Endothelial cell of umbilical vein (primary cell): ENCODE results near the gene SERF2. TPM values are rescaled to one million over a fixed set of nuclear protein-coding genes. Genes with fewer than 3 reads are reported as not detected.

Experiments
- BruUV-seq: library from RNA; stranded (reverse); fragments of 400-500 nt; replicated peaks from 2 replicates; lab custom pipeline; 2021; lab: Mats Ljungman, UMichigan
- CTCF ChIA-PET: fragments of 300-600, 350-600 bp; sonication (Branson Sonifier 250); formaldehyde crosslinking; loops from one replicate; lab custom pipeline; 2021; ENCODE audit warnings: antibody characterized with exemption, inconsistent platforms; lab: Charles Lee
- POLR2A ChIA-PET: fragments of 300-600, 350-600 bp; sonication (Branson Sonifier 250); formaldehyde crosslinking; loops from one replicate; lab custom pipeline; 2021; ENCODE audit warnings: antibody characterized with exemption, inconsistent platforms; lab: Charles Lee
- DNase-seq: peaks from one replicate; pipeline ENCODE4 v3.0.0-alpha.2; 2011; ENCODE audit warnings: low read depth, low spot score
- FAIRE-seq: peaks from 2 replicates; lab custom pipeline; 2011; peaks lifted over from hg19 to GRCh38; lab: Jason Lieb, UNC
- H2AFZ ChIP-seq: 2 replicates; pipeline ENCODE4 v1.6.0; 2012; ENCODE audit warnings: low read depth, low read length, control low read depth, inconsistent platforms
- H3K27ac ChIP-seq: 2 replicates; pipeline ENCODE4 v1.5.1; 2011; ENCODE audit warnings: low read depth, mild to moderate bottlenecking, control low read depth, low read length, moderate library complexity; ENCODE audit not compliant: insufficient read depth
- H3K27me3 ChIP-seq, 2 experiments: 2 replicates each; pipeline versions ENCODE4 v1.6.0 to v1.6.1; 2011; ENCODE audit warnings: low read length in 2 of 2, mixed read lengths in 1 of 2; ENCODE audit not compliant: control insufficient read depth in 2 of 2, insufficient read depth in 2 of 2
- H3K36me3 ChIP-seq, 2 experiments: 2 replicates in 1 of 2; 3 replicates in 1 of 2; pipeline ENCODE4 v1.5.1; 2011; ENCODE audit warnings: low read length in 2 of 2, mild to moderate bottlenecking in 1 of 2, moderate library complexity in 1 of 2; ENCODE audit not compliant: control insufficient read depth in 2 of 2, insufficient read depth in 2 of 2; ENCODE audit errors: extremely low read depth in 1 of 2
- H3K4me1 ChIP-seq: 3 replicates; pipeline ENCODE4 v1.5.1; 2011; ENCODE audit warnings: mild to moderate bottlenecking, low read length; ENCODE audit not compliant: control insufficient read depth, insufficient read depth; ENCODE audit errors: extremely low read depth
- H3K4me2 ChIP-seq: 2 replicates; pipeline ENCODE4 v1.6.1; 2011; ENCODE audit warnings: low read length, control low read depth, mixed read lengths; ENCODE audit not compliant: insufficient read depth
- H3K4me3 ChIP-seq, 3 experiments: fragments of 200-600 bp in 1 of 3; sonication (generic), shearing (Covaris generic) in 1 of 3; replicated peaks in 1 of 3; 2 replicates each; pipeline ENCODE4 v1.5.1; 2011 to 2016; ENCODE audit warnings: control low read depth in 3 of 3, low read length in 3 of 3, mild to moderate bottlenecking in 2 of 3, inconsistent platforms in 1 of 3, low read depth in 1 of 3, moderate library complexity in 1 of 3; ENCODE audit not compliant: insufficient read depth in 1 of 3
- H3K79me2 ChIP-seq: 2 replicates; pipeline ENCODE4 v1.6.0; 2012; ENCODE audit warnings: low read length, inconsistent platforms; ENCODE audit not compliant: control insufficient read depth, insufficient read depth
- H3K9ac ChIP-seq: replicated peaks from 2 replicates; pipeline ENCODE3; 2011; ENCODE audit warnings: low read length, control low read depth; ENCODE audit not compliant: insufficient read depth; ENCODE audit errors: extremely low read depth
- H3K9me1 ChIP-seq: replicated peaks from 3 replicates; pipeline ENCODE4 v1.6.0; 2011; ENCODE audit warnings: mild to moderate bottlenecking, low read length; ENCODE audit not compliant: control insufficient read depth, insufficient read depth; ENCODE audit errors: extremely low read depth
- H3K9me3 ChIP-seq: replicated peaks from 2 replicates; pipeline ENCODE4 v1.5.1; 2012; ENCODE audit warnings: low read length, inconsistent platforms; ENCODE audit not compliant: control insufficient read depth, insufficient read depth
- H4K20me1 ChIP-seq: replicated peaks from 2 replicates; pipeline ENCODE3; 2011; ENCODE audit warnings: mild to moderate bottlenecking, low read length; ENCODE audit not compliant: control insufficient read depth, insufficient read depth; ENCODE audit errors: extremely low read depth
- CTCF ChIP-seq, 2 donors: IDR thresholded peaks; 1 replicate in 1 of 2; 2 replicates in 1 of 2; pipeline ENCODE4 v1.5.1; 2011; ENCODE audit warnings: low read length in 2 of 2, mild to moderate bottlenecking in 2 of 2, moderate library complexity in 2 of 2, control low read depth in 1 of 2, inconsistent platforms in 1 of 2, low read depth in 1 of 2; ENCODE audit not compliant: insufficient read depth in 1 of 2; ENCODE audit errors: extremely low read depth in 1 of 2
- EZH2 ChIP-seq: IDR thresholded peaks from 2 replicates; pipeline ENCODE4 v1.6.1; 2012; ENCODE audit warnings: borderline replicate concordance, low read depth, mild to moderate bottlenecking, moderate library complexity, low read length, inconsistent platforms; ENCODE audit not compliant: severe bottlenecking
- FOS ChIP-seq: IDR thresholded peaks from 2 replicates; pipeline ENCODE4 v1.6.1; 2011; ENCODE audit warnings: mild to moderate bottlenecking, low read length, moderate library complexity, borderline replicate concordance; ENCODE audit not compliant: insufficient read depth
- GATA2 ChIP-seq: IDR thresholded peaks from 2 replicates; pipeline ENCODE4 v1.7.0; 2011; ENCODE audit warnings: low read depth, mild to moderate bottlenecking, moderate library complexity, mixed read lengths, low read length; ENCODE audit not compliant: insufficient read length, insufficient read depth
- JUN ChIP-seq: IDR thresholded peaks from 2 replicates; pipeline ENCODE4 v1.6.1; 2011; ENCODE audit warnings: borderline replicate concordance, low read depth; ENCODE audit not compliant: insufficient read length, insufficient read depth
- MAX ChIP-seq: IDR thresholded peaks from 2 replicates; pipeline ENCODE4 v1.6.1; 2011; ENCODE audit not compliant: insufficient read depth, insufficient read length
- MYC ChIP-seq: IDR thresholded peaks from one replicate; pipeline ENCODE4 v1.6.1; 2011; ENCODE audit warnings: mild to moderate bottlenecking, low read depth, low read length
- POLR2A ChIP-seq: IDR thresholded peaks from 2 replicates; pipeline ENCODE4 v1.6.1; 2012; ENCODE audit warnings: low read depth, mild to moderate bottlenecking, control low read depth, low read length
- POLR2AphosphoS5 ChIP-seq: IDR thresholded peaks from 2 replicates; pipeline ENCODE4 v1.6.1; 2012; ENCODE audit warnings: low read depth, mild to moderate bottlenecking, control low read depth, low read length, moderate library complexity; ENCODE audit not compliant: insufficient read depth
- dilution Hi-C: fragments of 300-500 bp; cut with MboI; formaldehyde crosslinking; loops from one replicate; pipeline ENCODE4 v1.15.0; 2019; ENCODE audit warnings: low sequenced_read_pairs; ENCODE audit not compliant: extremely low pct_ligation_motif_present
- intact Hi-C: fragments of 100-400 bp; cut with micrococcal nuclease; formaldehyde crosslinking; loops from one replicate; pipeline ENCODE4 v1.10.0; 2022
- polyA plus RNA-seq, 4 experiments: library from polyadenylated mRNA; depleted of rRNA in 3 of 4; stranded (reverse) in 3 of 4; unstranded in 1 of 4; fragments of >200 nt; gene quantifications; 2 replicates each; pipeline versions ENCODE4 v1.2.1 to v1.2.3, GENCODE V29; 2011 to 2012; ENCODE audit warnings: missing spikeins in 1 of 4
- total RNA-seq: library from RNA; stranded (reverse); gene quantifications from 2 replicates; pipeline ENCODE4 v1.2.3, GENCODE V29; 2021

SERF2 gene
- total and polyA plus RNA-seq, 2 donors (not counting 3 experiments of a cell fraction or from before 2014, with no cell fraction given): 970 to 1,481 TPM

GRCh38 chr15:43795197-43795596, 3.1 kb downstream of the SERF2 start:
- ChIA-PET CTCF (interaction anchor here (0.8 to 1.1 kb wide), 2 partner anchors 18 to 706 kb away, joined by 3 to 4 read pairs; partner anchors contain the start of gene ELL3), POLR2A (no interaction called here)
- H3K27ac ChIP-seq: no peak overlapping the region
- FAIRE-seq (no peak), DNase-seq (no peak)
- BruUV-seq: no TSS peak
- no peaks in the 10 kb centered on the region for H3K9me1 ChIP-seq
- intact Hi-C loops: no loop called here
- no peak overlapping the region for H3K9ac ChIP-seq
- H3K4me1 ChIP-seq: peaks cover 24% of the 10 kb centered on the region
- H2AFZ ChIP-seq: no peak overlapping the region
- dilution Hi-C loops: no loop called here
- no peaks in the 10 kb centered on the region for H4K20me1 ChIP-seq
- no peaks in the 10 kb centered on the region for H3K9me3 ChIP-seq
- H3K4me2 ChIP-seq: no peak overlapping the region
- peaks cover 21 to 26% of the 10 kb centered on the region in 2 experiments for H3K36me3 ChIP-seq
- peak; percentile 41 for TF ChIP-seq POLR2A
- no peak for TF ChIP-seq JUN
- no peaks in the 10 kb centered on the region for H3K27me3 ChIP-seq
- peaks cover 31% of the 10 kb centered on the region for H3K79me2 ChIP-seq
- no peak overlapping the region for H3K4me3 ChIP-seq

- H3K9me1 ChIP-seq: no peaks in the 10 kb centered on the region
- intact Hi-C loops: no loop called here
- FAIRE-seq (no peak), DNase-seq (no peak)
- no peak overlapping the region for H3K4me3 ChIP-seq
- no peak overlapping the region for H3K27ac ChIP-seq
- ChIA-PET POLR2A (interaction anchor here (0.6 kb wide), 1 partner anchor 37 kb away, joined by 4 read pairs; no protein-coding TSS in a partner anchor), CTCF (no interaction called here)
- no TSS peak for BruUV-seq
- TF ChIP-seq JUN (no peak), MYC (no peak), POLR2A (no peak), GATA2 (no peak), POLR2AphosphoS5 (no peak), CTCF (IDR thresholded peaks at IDR 0.05; ENCODE audit: extremely low read depth in 1 of 2, insufficient read depth in 1 of 2, low read depth in 1 of 2, low read length in 2 of 2) (no peak), MAX (no peak), EZH2 (no peak), FOS (no peak)
- peaks cover 36% of the 10 kb centered on the region for H3K79me2 ChIP-seq
- no peaks in the 10 kb centered on the region for H3K27me3 ChIP-seq
- H2AFZ ChIP-seq: no peak overlapping the region
- dilution Hi-C loops: no loop called here
- no peaks in the 10 kb centered on the region for H4K20me1 ChIP-seq
- peaks cover 21 to 26% of the 10 kb centered on the region in 2 experiments for H3K36me3 ChIP-seq
- no peaks in the 10 kb centered on the region for H3K9me3 ChIP-seq
- peaks cover 25% of the 10 kb centered on the region for H3K4me1 ChIP-seq
- no peak overlapping the region for H3K4me2 ChIP-seq
- H3K9ac ChIP-seq: no peak overlapping the region
Observed at GRCh38 chr15:43795997-43796396, 3.9 kb downstream of the SERF2 start.
